ENCODE results near the gene TSHR.

TSHR gene

DNA sequence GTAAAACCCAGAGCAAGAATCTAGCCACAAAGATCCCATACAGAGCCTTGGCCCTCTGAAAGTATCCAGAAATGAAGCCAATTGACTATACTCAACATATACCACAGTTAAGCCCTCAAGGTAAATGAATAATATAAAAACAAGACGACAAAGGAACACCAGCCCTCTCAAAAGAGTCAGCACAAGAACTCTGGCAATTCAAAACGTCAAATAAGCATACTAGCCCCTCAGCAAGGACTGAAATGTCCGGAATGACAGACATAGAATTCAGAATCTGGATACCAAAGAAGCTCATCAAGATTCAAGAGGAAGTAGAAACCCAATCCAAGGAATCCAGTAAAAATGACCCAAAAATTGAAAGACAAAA is 215.4 kb downstream of the TSHR start:
- TF ChIP-seq TAF1 (IDR thresholded peaks at IDR 0.05; ENCODE audit: borderline replicate concordance, low read depth, low read length) = no peak
- no peak for TF ChIP-seq POLR2AphosphoS5 (IDR thresholded peaks at IDR 0.05; ENCODE audit: low read depth, low read length)
- TF ChIP-seq POLR2A (IDR thresholded peaks at IDR 0.05; ENCODE audit: low read depth, low read length) = no peak
- DNase-seq (ENCODE audit: insufficient read length) (no peak), FAIRE-seq (no peak)

DNA sequence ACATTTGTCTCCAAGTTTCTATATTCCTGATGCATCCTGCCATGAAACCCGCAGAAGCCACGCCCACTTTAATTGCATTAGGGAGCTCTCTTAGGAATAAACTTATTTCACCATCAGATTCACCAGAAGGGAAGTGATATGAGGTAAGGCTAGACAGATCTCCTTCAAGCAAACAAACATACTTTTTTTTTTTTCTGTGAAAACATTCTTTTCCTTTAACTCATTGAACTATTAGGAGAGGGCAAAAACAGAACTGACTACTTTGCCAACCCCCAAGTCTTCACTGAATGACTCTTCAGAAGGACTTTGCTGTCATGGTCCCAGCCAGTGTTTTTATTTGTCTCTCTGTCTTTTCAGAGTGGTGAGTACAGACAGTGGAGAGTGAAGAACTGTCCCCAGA is 216.9 kb downstream of the TSHR start:
- TF ChIP-seq POLR2A (IDR thresholded peaks at IDR 0.05; ENCODE audit: low read depth, low read length) (no peak), POLR2AphosphoS5 (IDR thresholded peaks at IDR 0.05; ENCODE audit: low read depth, low read length) (no peak), TAF1 (IDR thresholded peaks at IDR 0.05; ENCODE audit: borderline replicate concordance, low read depth, low read length) (no peak)
- DNase-seq (ENCODE audit: insufficient read length) = no peak
- FAIRE-seq = no peak

- FAIRE-seq = no peak
- DNase-seq (ENCODE audit: insufficient read length) = no peak
- TF ChIP-seq POLR2A (IDR thresholded peaks at IDR 0.05; ENCODE audit: low read depth, low read length) = no peak
- no peak for TF ChIP-seq TAF1 (IDR thresholded peaks at IDR 0.05; ENCODE audit: borderline replicate concordance, low read depth, low read length)
- no peak for TF ChIP-seq POLR2AphosphoS5 (IDR thresholded peaks at IDR 0.05; ENCODE audit: low read depth, low read length)
Observed at GRCh38 chr14:81172881-81173280, 217.5 kb downstream of the TSHR start.

DNA sequence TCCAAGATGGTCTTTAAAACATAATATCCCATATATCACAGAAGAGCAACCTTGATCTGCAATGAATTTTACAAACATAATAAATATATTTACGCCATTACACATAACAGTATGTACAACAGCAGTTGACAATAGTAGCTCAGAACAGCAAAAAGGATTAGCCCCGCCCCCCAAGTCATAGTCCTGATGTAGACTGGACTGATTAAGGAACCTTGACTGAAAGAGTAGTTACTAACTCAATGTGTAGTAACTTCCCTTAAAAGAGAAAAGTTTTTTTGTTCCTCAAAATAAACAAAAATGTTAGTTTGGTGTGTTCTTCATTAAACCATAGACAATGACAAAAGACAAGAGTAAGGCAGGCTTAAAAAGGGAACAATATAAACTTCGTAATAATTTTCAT is 220.8 kb downstream of the TSHR start:
- DNase-seq (ENCODE audit: insufficient read length) (no peak), FAIRE-seq (no peak)
- no peak for TF ChIP-seq POLR2AphosphoS5 (IDR thresholded peaks at IDR 0.05; ENCODE audit: low read depth, low read length)
- no peak for TF ChIP-seq TAF1 (IDR thresholded peaks at IDR 0.05; ENCODE audit: borderline replicate concordance, low read depth, low read length)
- TF ChIP-seq POLR2A (IDR thresholded peaks at IDR 0.05; ENCODE audit: low read depth, low read length) = no peak

DNA sequence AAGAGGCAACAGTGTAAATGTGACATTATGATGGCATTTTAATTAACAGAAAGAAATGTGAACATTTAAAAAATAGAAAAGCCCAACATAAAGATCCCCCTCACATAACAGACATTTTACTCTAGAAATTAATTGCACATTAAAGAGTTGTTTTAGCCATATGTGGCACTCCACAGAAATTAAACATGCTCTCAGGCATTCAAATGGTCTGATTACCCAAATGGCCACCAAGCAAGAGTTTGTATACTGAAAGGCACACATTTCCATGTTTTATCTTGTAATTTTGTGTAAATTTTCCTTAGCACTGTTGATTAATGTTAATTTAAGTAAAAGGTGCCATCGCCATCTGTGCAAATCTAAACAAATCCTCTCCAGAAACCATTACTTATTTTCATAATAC is 221.8 kb downstream of the TSHR start:
- FAIRE-seq (no peak), DNase-seq (ENCODE audit: insufficient read length) (no peak)
- no peak for TF ChIP-seq POLR2AphosphoS5 (IDR thresholded peaks at IDR 0.05; ENCODE audit: low read depth, low read length)

DNA sequence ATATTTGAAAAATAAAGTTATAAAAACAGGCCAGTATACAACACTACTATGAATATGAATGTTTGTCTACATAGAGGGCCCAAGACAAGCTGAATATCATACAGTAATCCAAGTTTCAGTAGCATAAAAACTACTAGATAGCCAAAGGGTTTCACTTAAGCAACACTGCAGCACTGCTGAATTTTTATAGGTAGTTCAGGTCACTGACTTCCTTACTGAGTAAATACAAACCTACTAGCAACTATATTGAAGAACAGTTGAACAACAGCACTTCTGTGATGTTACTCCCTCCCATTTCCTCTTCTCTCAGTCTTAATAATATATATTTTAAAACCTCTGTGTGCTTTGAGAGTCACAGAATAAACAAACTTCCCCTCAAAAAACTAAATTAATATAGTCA is 222.6 kb downstream of the TSHR start:
- TF ChIP-seq POLR2A (IDR thresholded peaks at IDR 0.05; ENCODE audit: low read depth, low read length) (no peak), TAF1 (IDR thresholded peaks at IDR 0.05; ENCODE audit: borderline replicate concordance, low read depth, low read length) (no peak), POLR2AphosphoS5 (IDR thresholded peaks at IDR 0.05; ENCODE audit: low read depth, low read length) (no peak)
- peak; percentile 74 for FAIRE-seq
- DNase-seq (ENCODE audit: insufficient read length) = no peak

DNA sequence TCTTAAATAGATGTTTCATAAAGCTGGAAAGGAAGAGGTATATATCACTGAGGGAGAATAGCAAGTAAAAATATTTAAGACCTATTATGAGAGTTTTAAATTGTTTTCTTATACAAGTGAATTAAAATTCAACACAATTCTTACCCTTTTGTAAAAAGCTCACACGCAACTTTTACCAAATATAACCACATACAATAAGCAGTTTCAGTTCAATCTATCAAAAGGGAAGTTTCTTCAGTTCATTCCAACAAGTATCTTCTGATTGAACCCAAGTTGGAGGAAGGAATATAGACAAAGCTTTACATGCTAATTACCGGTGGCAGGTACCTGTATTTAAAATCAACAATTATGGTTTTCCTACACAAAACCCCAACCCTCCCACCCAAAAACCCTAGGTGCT is 224.2 kb downstream of the TSHR start:
- FAIRE-seq (no peak), DNase-seq (ENCODE audit: insufficient read length) (no peak)
- TF ChIP-seq TAF1 (IDR thresholded peaks at IDR 0.05; ENCODE audit: borderline replicate concordance, low read depth, low read length) (no peak), POLR2AphosphoS5 (IDR thresholded peaks at IDR 0.05; ENCODE audit: low read depth, low read length) (no peak)

- TF ChIP-seq POLR2AphosphoS5 (IDR thresholded peaks at IDR 0.05; ENCODE audit: low read depth, low read length) (no peak), POLR2A (IDR thresholded peaks at IDR 0.05; ENCODE audit: low read depth, low read length) (no peak), TAF1 (IDR thresholded peaks at IDR 0.05; ENCODE audit: borderline replicate concordance, low read depth, low read length) (no peak)
- no peak for DNase-seq (ENCODE audit: insufficient read length)
- no peak for FAIRE-seq
Observed at GRCh38 chr14:81187832-81188522, 232.6 kb downstream of the TSHR start.

GRCh38 chr14:81192594-81192993 is 237.2 kb downstream of the TSHR start:
- TF ChIP-seq POLR2A (IDR thresholded peaks at IDR 0.05; ENCODE audit: low read depth, low read length) = no peak
- TF ChIP-seq POLR2AphosphoS5 (IDR thresholded peaks at IDR 0.05; ENCODE audit: low read depth, low read length) = no peak
- no peak for TF ChIP-seq TAF1 (IDR thresholded peaks at IDR 0.05; ENCODE audit: borderline replicate concordance, low read depth, low read length)
- DNase-seq (ENCODE audit: insufficient read length) (no peak), FAIRE-seq (no peak)

DNA sequence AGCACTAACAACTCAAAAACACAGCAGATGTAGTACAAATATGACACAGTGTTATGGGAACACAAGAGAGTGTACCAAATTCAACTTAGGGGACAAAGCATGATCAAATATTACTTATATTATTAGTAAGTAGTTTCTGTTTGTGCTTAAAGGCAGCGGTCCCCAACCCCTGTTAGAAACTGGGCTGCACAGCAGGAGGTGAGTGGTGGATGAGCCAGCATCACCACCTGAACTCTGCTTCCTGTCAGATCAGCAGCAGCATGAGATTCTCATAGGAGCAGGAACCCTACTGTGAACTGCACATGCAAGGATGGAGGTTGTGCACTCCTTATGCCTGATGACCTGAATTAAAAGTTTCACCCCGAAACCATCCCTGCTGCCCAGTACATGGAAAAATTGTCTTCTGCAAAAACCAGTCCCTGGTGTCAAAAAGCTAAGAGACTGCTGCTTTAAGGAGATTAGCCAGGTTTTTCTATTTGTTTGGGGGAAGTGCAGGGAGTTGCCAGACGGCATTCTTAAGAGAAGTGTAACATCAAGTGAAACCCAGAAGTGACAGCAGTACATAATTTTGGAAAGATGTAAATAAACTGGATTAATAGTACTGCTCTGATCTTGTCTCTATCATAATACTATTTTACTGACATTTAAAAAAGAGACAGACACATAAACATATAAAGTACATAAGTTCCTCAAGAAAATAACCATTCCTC is 238.7 kb downstream of the TSHR start:
- DNase-seq (ENCODE audit: insufficient read length) = no peak
- peak; percentile 75 for FAIRE-seq

More for the DNA sequence above, 238.7 kb downstream of the TSHR start:
- no peak for TF ChIP-seq POLR2AphosphoS5 (IDR thresholded peaks at IDR 0.05; ENCODE audit: low read depth, low read length)
- no peak for TF ChIP-seq TAF1 (IDR thresholded peaks at IDR 0.05; ENCODE audit: borderline replicate concordance, low read depth, low read length)
- TF ChIP-seq POLR2A (IDR thresholded peaks at IDR 0.05; ENCODE audit: low read depth, low read length) = no peak
